ENCODE results near the gene TAF4.

Gene TAF4

DNA sequence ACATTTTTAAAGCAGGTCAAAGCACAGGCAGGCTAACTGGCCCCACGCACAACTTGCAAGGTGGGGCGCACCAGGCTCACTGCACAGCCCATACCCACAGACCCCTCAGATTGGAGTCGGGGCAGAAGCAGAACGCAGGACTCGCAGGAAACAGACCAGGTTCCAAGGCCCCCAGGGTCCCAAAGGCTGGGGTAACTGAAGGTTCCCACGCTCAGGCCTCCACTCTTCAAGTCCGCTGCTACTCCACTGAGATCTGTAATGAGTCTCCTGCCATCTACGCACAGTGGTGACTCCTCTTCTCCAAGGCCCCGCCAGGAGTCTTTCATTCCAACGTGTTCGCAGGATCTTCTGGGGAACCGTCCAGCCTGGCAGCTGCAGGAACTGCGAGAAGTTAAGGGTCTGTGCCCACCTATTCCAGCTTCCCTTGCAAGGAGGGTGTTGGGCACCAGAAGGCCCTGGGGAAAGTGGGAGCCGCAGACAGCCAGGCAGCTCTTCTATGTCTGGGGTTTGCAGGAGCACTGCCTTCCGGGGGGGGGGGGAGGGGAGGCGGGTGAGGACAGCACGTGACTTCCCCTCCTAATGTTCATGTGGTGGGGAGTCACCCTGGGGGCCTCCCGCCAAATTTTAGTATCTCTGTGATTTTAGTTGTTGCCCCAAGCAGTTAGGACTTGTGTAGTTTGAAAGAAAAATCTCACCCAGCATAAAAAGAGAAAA is 2.0 kb upstream of the TAF4 start:
- no peaks in the 10 kb centered on the region for H3K9me3 Mint-ChIP-seq
- peak overlapping the region; percentile 28 to 91 for H3K27ac Mint-ChIP-seq
- H3K27me3 Mint-ChIP-seq, result peaks cover 0 to 18% of the 10 kb centered on the region in 2 donors
- H3K36me3 Mint-ChIP-seq (ENCODE audit: insufficient read depth), result peaks cover 33% of the 10 kb centered on the region
- DNase-seq (no peak), ATAC-seq (replicated peaks) (no peak)
- H3K4me3 Mint-ChIP-seq, result peak overlapping the region; percentile 87
- H3K4me1 Mint-ChIP-seq (ENCODE audit: low read depth in 2 of 2), result peaks cover 22 to 26% of the 10 kb centered on the region in 2 donors

DNA sequence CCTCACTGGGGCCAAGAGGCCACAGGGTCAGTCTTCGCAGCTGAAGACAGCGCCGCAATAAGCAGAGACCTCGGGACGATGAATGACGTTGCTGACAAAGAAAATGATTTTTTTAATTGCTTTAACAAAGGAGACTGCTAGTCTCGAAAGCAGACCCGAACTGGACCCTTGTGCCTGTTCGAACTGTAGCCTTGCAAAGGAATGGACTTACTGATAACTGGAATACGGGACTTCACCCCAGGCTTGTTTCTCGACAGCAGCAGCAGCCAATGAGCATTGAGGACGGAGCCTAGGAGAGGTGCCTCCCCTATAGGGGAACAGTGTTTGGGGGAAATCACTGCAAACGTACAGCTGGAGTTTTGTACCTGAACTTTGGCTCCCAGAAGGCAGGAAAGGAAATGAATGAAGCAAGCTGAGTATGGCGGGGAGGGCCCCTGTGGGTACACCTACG is 1.3 kb upstream of the TAF4 start:
- Mint-ChIP-seq H3K4me1 (ENCODE audit: low read depth in 2 of 2) (peaks cover 27 to 33% of the 10 kb centered on the region in 2 donors), H3K9me3 (no peaks in the 10 kb centered on the region), H3K36me3 (ENCODE audit: insufficient read depth) (peaks cover 36% of the 10 kb centered on the region), H3K27ac (peak overlapping the region; percentile 91 to 94), H3K4me3 (peak overlapping the region; percentile 87), H3K27me3 (peaks cover 0 to 18% of the 10 kb centered on the region in 2 donors)
- ATAC-seq (replicated peaks) (no peak), DNase-seq (no peak)

DNA sequence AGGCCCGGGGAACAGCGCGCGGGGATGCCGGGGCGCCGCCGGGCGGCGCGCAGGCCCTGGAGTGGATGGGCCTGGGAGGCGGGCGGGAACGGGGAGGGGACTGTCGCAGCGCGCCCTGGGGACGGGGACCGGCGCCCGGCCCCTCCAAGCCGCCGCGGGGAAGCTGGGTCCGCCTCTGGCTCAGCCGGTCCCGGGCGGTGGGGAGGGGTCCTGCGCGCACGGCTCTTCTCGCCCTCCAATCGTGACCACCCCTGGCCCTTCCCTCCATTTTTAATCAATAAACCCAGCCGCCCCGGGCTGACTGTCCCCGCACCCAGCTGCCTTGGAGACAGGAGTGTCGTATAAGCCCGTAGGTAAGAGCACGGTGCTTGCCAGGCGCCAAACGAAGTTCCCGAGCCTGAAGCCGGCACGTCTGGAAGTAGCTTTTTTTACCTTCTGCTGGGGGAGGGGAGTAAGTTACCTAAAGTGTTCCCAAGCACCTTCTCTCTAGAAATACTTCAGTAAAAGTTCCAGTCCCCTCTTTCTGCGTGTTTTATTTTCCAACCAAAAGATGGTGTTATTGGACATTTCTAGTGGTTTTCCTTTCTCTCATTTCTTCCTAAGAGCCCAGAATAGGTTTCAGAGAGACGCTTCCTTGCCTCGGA is 780 bp upstream of the TAF4 start:
- H3K4me1 Mint-ChIP-seq (ENCODE audit: low read depth in 2 of 2), result peaks cover 27 to 39% of the 10 kb centered on the region in 2 donors
- ATAC-seq (replicated peaks) (peak; percentile 31), DNase-seq (peak in 2 of 3 experiments; percentile 18 to 38)
- H3K4me3 Mint-ChIP-seq, result peak overlapping the region; percentile 87
- H3K36me3 Mint-ChIP-seq (ENCODE audit: insufficient read depth), result peaks cover 36% of the 10 kb centered on the region
- H3K27ac Mint-ChIP-seq, result peak overlapping the region; percentile 91 to 94
- peaks cover 0 to 18% of the 10 kb centered on the region in 2 donors for H3K27me3 Mint-ChIP-seq
- no peaks in the 10 kb centered on the region for H3K9me3 Mint-ChIP-seq

DNA sequence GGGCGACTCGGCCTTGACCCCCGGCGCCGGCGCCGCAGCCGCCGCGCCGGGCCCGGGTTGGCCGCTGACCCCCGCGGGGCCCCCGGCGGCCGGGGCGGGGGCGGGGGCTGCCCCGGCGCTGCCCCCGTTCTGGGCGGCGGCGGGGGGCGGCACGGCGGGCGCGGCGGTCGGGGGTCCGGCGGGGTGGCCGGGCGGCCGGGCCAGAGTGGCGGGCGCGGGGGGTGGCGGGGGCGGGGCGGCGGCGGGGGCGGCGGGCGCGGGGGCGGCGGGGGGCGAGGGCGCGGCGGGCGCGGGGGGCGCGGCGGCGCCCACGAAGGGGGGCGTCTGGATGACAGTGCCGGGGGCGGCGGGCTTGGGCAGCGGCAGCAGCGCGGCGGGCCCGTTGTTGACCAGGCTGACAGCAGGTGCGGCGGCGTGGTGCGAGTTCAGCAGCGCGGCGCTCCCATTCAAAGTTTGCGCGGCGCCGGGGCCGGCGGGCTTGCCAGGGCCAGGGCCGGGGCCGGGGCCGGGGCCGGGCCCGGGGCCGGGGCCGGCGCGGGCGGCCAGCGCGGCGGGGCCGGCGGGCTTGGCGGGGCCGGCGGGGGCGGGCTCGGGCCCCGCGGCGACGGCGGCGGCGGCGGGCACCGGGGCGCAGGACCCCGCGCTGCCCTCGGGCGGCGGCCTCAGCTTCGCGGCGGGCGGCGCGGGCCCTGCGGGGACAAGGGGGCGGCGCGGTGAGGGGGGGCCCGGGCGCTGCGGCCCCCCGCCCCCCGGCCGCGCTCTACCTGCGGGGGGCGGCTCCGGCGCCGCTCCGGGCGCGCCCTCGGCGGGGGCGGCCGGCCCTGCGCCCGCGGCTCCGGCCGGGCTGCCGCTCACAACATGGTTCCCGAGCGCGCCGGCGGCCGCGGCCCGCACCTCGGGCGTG is 659 bp downstream of the TAF4 start:
- Mint-ChIP-seq H3K36me3 (ENCODE audit: insufficient read depth) (peaks cover 36% of the 10 kb centered on the region), H3K4me1 (ENCODE audit: low read depth in 2 of 2) (peaks cover 33 to 53% of the 10 kb centered on the region in 2 donors), H3K4me3 (peak overlapping the region; percentile 75 to 80), H3K27me3 (peaks cover 0 to 8% of the 10 kb centered on the region in 2 donors), H3K27ac (peak overlapping the region; percentile 44 to 85), H3K9me3 (no peaks in the 10 kb centered on the region)
- ATAC-seq (replicated peaks) (peak; percentile 21), DNase-seq (no peak)

DNA sequence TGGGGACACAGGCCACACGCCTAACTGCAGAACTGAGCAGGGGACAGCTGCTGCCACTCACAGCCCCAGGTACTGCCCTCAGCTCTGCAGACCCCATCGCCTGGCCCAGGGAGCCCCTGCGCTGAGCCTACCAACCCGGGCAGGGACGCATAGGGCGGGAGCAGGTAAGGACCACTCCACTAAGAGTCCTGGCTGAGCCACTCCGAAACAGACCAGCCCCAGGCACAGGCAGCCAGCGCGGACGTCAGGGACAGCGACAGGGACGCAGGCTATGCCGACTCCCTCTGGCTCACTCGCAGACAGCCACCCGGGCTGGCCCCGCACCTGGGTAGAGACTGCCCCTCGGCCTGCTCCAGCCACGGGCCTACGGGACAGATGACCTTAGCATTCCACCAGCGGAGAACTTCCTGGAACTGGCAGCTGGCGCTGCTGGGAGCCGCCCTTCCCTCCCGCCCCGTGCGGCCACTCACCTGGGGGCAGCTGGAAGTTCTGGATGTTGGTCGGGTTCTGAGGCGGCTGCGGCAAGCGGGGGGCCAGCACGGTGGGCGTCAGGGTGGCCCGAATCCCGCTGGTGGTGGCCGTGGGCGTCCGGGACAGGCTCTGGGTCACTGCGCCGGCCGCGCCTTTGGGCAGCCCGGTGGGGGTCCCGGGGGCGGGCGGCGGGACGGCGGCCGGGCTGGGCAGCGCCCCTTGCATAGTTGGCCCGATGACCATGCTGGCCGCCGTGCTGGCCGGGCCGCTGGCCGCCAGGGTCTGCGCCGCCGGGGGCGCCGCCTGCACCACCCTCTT is 1.5 kb downstream of the TAF4 start:
- peak overlapping the region in 1 of 2 donors; percentile 66 for H3K27ac Mint-ChIP-seq
- ATAC-seq (replicated peaks) (no peak), DNase-seq (no peak)
- H3K9me3 Mint-ChIP-seq, result no peaks in the 10 kb centered on the region
- H3K36me3 Mint-ChIP-seq (ENCODE audit: insufficient read depth), result peaks cover 36% of the 10 kb centered on the region
- H3K4me1 Mint-ChIP-seq (ENCODE audit: low read depth in 2 of 2), result peaks cover 40 to 62% of the 10 kb centered on the region in 2 donors
- peak overlapping the region; percentile 72 to 75 for H3K4me3 Mint-ChIP-seq
- H3K27me3 Mint-ChIP-seq, result no peaks in the 10 kb centered on the region

DNA sequence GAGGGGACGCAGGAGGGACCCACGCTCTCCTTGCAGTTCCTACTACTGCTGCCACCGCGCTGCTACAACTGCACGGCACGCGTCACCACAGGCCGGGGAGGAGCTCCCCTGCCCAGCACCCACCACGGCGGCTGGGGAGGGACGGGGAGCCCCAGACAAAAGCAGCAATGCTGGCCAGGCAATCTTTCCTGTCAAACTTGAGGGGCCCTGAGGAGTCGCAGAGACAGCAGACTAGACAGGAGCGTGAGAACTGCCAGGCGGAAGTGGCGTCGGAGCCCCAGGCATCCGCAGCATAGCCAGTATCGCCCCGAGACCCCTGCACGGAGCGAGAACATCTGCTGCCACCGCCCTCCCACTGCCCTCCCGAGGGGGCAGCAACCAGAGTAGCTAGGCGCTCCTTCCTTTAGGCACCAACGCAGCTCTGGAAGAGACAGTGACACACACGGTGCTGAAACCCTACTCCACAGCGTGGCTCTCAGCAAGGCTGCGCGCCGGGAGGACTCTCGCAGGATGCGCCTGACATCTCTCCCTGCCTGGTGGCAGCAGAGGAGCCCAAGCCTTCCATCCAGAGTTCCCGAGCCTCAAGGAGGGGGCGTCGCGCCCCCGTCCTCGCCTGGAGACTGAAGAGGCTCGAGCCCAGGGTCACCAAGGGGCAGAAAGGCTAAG is 2.2 kb downstream of the TAF4 start:
- Mint-ChIP-seq H3K9me3 (no peaks in the 10 kb centered on the region), H3K27me3 (no peaks in the 10 kb centered on the region), H3K27ac (peak overlapping the region; percentile 13 to 85), H3K4me1 (ENCODE audit: low read depth in 2 of 2) (peaks cover 40 to 65% of the 10 kb centered on the region in 2 donors), H3K4me3 (peak overlapping the region; percentile 72 to 75), H3K36me3 (ENCODE audit: insufficient read depth) (peaks cover 36% of the 10 kb centered on the region)
- ATAC-seq (replicated peaks), result no peak
- no peak for DNase-seq

DNA sequence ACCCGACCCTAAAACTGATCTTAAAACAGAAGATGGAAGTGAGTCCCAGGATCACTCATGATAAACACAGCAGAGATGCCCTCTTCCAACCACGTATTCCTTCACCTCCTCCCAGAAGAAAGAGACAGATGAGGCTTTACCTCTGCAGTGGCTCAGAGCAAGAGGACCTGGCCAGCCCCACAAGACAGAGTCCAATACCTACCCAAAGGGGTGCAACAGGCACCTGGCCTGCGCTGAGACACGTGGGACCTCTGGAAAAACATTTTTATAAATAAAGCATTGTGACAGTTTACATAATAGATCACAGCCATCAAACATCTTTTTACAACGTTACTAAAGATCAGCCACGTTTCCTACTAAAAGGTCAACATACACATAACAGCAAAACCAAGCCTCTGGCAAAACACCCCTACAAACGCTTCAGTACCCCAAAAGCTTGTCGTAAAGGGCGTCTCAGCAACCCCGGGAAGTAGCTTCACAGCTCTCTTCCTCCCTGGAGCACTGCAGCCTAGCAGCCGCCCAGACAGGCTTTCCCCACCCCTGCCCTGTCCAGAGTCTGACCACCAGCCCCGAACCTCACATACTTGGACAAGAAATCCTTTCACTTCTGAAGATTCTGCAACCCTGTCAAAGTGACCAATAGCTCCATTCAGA is 2.9 kb downstream of the TAF4 start:
- Mint-ChIP-seq H3K4me1 (ENCODE audit: low read depth in 2 of 2) (peaks cover 39 to 61% of the 10 kb centered on the region in 2 donors), H3K9me3 (no peaks in the 10 kb centered on the region), H3K27ac (peak overlapping the region; percentile 49 to 85), H3K27me3 (no peaks in the 10 kb centered on the region), H3K4me3 (peak overlapping the region; percentile 51 to 72), H3K36me3 (ENCODE audit: insufficient read depth) (peaks cover 33% of the 10 kb centered on the region)
- DNase-seq, result no peak
- ATAC-seq (replicated peaks), result no peak

DNA sequence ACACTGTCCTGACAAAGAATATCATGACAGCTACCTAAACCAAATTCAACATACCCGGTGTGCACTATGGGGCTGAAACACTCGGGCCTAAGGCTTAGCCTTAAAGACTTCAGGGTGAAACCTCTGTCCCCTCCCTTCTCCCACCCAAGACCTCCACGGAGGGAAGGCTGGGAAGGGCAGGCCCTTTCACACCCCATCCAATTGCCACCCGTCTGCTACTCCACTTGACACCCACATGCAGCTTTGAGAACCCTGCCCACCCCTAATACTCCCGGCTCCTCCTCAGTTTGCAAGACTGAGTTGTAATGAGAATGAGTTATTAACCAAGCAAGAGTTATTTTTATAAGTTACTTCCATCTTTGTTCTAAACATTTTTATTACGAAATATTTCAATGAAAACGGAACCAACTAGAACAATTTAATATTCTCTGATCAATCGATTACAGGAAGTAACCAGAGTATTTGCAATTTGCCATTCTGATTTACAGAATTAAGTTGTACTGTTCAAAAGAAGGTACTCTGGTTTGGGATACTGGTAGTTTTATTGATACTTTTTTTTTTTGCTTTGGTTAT is 3.7 kb downstream of the TAF4 start:
- peak overlapping the region in 1 of 2 donors; percentile 72 for H3K4me3 Mint-ChIP-seq

DNA sequence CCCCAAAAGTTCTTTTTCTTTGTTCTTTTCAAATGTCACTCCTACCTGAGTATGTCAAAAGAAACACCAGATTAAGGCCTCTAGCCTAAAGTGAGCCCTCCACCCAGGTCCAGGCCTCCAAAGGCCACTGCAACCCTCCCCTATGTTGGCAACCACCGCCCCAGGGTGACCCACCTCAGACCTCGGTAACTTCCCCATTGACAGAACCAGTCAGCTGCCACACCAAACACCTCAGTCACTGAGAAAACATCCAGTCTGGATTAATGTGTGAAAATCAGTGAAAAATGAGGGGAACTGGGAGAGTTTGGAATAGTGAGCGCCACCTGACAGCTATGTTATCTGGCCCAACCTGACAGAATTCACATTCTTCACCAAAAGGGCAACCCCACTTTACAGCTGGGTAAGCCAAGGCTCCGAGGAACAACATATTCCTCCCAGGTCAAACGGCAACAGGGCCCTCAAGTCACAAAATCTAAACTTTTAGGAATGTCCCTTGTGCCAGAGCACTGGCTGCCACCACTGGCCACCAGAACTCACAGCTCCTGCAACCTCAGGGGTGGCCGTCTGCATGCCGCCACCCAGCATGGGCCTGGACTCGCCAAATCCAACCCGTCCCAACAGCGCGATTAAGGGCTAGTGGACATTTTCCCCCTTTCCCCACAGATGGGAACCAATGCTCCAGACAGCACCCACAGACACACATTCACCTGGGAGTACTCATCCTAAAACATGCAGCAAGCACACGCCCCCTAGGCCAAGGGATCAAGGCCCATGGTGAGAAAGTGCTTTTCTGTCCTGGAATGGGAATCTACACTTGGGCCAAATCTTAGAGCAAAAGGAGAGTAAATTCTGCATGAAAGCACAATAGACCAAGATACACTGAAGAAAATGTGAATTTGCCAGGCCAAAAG is 4.8 kb downstream of the TAF4 start:
- H3K9me3 Mint-ChIP-seq, result no peaks in the 10 kb centered on the region
- H3K4me1 Mint-ChIP-seq (ENCODE audit: low read depth in 2 of 2), result peaks cover 32 to 53% of the 10 kb centered on the region in 2 donors
- ATAC-seq (replicated peaks) (no peak), DNase-seq (no peak)
- peaks cover 19% of the 10 kb centered on the region for H3K36me3 Mint-ChIP-seq (ENCODE audit: insufficient read depth)
- peak overlapping the region in 1 of 2 donors; percentile 80 for H3K27ac Mint-ChIP-seq
- H3K4me3 Mint-ChIP-seq, result no peak overlapping the region
- no peaks in the 10 kb centered on the region for H3K27me3 Mint-ChIP-seq

More for the DNA sequence above, 3.7 kb downstream of the TAF4 start:
- peaks cover 36 to 57% of the 10 kb centered on the region in 2 donors for H3K4me1 Mint-ChIP-seq (ENCODE audit: low read depth in 2 of 2)
- H3K9me3 Mint-ChIP-seq, result no peaks in the 10 kb centered on the region
- no peak for ATAC-seq (replicated peaks)
- peaks cover 26% of the 10 kb centered on the region for H3K36me3 Mint-ChIP-seq (ENCODE audit: insufficient read depth)
- DNase-seq, result no peak
- H3K27ac Mint-ChIP-seq, result peak overlapping the region in 1 of 2 donors; percentile 49
- H3K27me3 Mint-ChIP-seq, result no peaks in the 10 kb centered on the region

DNA sequence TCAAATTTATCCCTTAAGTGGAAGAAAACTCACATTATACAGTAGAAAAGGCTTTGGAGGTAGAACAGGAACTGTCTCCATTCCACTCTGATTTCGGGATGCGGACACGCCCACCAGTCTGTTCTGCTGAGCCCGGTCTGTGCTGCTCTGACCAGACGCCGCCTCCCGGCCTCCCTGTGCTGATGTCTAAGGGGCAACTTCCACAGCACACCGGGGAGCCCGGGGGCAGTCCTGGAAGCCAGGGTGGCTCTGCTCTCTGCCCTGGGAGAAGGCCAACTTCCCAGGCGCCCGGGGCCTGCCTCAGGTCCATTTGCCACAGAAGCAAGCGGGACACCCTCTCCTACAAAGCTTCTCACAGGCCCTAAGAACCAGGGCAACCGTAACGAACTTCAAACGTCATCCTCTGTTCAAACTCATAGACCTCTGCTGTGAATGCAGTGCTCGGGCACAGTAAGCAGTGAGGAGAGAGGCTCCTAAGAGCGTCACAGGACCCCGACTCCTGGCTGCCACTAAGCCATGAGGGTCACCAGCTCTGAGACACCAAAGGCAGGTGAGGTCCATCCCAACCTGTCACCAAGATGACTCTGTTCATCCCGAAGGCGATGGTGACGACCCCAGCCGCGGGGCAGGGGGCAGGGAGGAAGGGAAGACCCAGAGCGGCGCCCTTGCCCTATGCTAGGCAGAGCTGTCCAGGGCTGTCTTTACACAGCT is 5.6 kb downstream of the TAF4 start:
- H3K4me3 Mint-ChIP-seq, result peak overlapping the region in 1 of 2 donors; percentile 10
- H3K9me3 Mint-ChIP-seq, result no peaks in the 10 kb centered on the region
- peaks cover 39 to 56% of the 10 kb centered on the region in 2 donors for H3K4me1 Mint-ChIP-seq (ENCODE audit: low read depth in 2 of 2)
- peaks cover 18% of the 10 kb centered on the region for H3K36me3 Mint-ChIP-seq (ENCODE audit: insufficient read depth)
- H3K27ac Mint-ChIP-seq, result peak overlapping the region in 1 of 2 donors; percentile 80
- no peak for DNase-seq
- no peak for ATAC-seq (replicated peaks)
- no peaks in the 10 kb centered on the region for H3K27me3 Mint-ChIP-seq
